Glomerular endothelial cell (primary cell): Measurements from ENCODE around the gene UBE2D1. TPM values are rescaled to one million over a fixed set of nuclear protein-coding genes. Genes with fewer than 3 reads are reported as not detected.

ENCODE experiments used
- DNase-seq: peaks from one replicate; pipeline ENCODE4 v3.0.0-alpha.2; 2011; ENCODE audit warnings: low read depth, low spot score; ENCODE audit errors: extremely low read depth
- total RNA-seq: library from RNA; depleted of rRNA; stranded (reverse); fragments of >200 nt; gene quantifications from 2 replicates; pipeline ENCODE4 v1.2.3, GENCODE V29; 2015

UBE2D1 gene
- total RNA-seq, 1 donor from 2014 or later = 16.7 TPM

DNA sequence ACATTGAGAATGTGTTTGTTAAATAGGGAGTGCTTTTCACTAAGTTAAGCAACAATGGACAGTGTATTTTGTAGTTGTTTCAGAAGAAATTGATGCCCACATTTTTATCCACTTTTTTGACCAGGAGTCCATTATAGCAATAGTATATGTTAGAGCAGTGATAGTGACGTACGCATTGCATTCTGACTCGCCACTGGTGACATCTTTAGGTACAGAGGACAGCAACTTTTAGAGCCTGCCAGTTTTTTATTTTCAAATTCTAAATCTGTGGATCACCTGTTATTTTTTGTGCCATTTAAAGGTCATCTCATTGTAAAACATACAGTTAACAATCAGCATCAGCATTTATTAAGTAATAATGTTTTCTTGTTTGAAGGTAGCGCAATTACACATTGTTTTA, 1.4 kb downstream of the UBE2D1 start:
- DNase-seq = no peak

DNA sequence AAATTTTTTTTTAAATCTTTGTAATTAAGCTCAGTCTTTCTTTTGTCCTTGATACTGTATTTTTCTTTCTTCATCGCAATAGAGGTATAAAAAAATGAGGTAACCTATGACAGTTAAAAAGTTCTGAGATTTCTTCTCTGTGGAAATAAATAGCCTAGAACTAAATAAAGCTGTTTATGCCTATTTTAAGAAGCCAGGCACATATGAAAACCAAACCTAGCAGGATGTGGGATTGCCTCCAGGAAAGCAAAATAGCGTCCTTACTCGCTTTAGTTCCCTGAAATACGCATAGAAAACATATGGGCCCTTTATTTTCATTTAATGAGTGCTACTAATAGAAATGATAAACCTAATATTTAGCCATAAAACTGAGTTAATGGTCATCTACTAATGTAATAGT, 6.6 kb downstream of the UBE2D1 start:
- no peak for DNase-seq

DNA sequence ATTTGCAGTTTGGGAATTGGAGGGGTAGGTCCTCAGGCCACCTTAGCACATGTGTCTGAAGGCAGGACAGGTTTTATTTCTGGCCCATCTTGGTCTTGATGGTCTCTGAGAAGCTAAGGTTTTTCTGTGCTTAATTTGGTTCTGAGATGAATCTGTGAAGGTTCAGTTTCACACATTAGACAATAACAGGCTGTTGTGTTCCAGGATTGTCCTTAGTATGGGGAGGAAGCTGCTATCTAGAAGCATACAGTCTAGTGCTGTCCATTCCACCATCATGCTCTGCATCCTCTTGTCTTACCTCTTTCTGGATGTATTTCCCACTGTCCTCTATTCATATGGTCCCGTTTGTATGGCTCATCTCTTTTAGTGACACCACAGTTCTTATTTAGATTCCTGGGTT, 7.1 kb downstream of the UBE2D1 start:
- no peak for DNase-seq

DNA sequence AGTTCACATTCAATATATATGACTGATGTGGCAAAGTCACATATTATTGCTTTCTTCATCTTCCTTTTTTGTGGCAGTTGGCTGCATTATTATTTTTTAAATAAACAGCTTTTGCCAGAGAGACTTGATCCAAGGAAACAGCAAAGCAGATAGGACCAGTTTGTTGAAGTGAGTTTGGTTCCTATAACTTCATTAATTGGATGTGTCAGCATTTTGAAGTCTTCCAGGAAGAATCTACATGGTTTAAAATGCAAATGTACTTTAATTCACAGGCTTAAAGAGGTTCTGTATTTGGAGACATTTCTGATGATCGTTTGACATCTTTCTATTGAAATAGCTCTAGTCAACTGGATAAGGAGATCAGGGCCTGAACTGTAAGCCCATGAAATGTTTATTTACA, 13.2 kb downstream of the UBE2D1 start:
- no peak for DNase-seq

DNA sequence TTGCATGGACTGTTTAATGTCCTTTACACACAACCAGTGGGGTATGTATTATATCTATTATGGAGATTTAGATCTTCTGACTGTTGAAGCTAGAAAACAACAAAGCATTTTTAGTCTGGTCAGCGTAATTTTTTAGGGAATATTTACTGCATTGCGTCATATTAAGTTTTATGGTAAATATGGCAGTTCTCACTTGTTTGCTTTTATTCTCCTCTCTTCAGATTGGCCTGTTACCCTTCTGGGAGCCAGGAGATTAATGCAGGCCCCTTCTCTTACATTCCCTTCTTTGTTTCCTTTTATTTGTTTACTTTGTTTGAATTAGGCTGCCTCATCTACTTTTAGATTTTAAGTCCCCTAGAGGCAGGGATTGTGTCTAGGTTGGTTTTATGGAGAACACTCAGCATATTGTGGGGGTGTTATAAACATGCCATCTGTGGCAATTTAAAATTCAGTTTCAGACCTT, 13.8 kb downstream of the UBE2D1 start:
- DNase-seq = no peak

DNA sequence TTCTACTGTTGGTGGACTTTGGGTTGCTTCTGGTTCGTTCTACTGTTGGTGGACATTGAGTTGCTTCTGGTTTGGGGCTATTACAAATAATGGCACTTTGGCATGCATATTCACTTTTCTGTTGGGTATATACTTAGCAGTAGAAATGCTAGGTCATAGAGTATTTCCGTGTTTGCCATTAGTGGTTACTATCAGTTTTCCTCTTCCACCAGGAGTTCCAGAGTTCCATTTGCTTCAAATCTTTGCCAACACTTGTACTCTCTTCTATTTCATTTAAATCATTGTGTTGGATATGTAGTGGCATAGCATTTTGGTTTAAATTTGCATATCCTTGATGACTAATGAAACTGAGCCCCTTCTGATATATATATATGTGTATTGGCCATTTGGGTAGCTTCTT, 15.2 kb downstream of the UBE2D1 start:
- DNase-seq = no peak

DNA sequence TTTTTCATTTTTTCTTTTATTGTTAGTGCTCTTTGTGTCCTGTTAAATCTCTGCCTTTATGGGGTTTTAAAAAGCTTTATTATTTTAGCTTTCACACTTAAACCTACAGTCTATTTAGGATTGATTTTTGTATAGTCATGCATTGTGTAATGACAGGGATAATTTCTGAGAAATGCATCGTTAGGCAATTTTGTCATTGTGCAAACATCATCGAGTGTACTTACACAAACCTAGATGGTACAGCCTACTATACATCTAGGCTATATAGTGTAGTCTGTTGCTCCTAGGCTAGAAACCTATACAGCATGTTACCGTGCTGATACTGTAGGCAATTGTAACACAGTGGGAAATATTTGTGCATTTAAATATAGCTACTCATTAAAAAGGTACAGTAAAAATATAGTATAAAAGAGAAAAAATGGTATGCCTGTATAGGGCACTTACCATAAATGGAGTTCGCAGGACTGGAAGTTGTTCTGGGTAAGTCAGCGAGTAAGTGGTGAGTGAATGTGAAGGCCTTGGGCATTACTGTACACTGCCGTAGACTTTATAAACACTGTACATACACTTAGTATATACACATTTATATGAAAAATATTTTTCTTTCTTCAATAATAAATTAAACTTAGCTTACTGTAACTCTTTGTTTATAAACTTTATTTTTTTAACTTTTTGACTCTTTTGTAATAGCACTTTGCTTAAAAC, 16.0 kb downstream of the UBE2D1 start:
- DNase-seq = no peak

DNA sequence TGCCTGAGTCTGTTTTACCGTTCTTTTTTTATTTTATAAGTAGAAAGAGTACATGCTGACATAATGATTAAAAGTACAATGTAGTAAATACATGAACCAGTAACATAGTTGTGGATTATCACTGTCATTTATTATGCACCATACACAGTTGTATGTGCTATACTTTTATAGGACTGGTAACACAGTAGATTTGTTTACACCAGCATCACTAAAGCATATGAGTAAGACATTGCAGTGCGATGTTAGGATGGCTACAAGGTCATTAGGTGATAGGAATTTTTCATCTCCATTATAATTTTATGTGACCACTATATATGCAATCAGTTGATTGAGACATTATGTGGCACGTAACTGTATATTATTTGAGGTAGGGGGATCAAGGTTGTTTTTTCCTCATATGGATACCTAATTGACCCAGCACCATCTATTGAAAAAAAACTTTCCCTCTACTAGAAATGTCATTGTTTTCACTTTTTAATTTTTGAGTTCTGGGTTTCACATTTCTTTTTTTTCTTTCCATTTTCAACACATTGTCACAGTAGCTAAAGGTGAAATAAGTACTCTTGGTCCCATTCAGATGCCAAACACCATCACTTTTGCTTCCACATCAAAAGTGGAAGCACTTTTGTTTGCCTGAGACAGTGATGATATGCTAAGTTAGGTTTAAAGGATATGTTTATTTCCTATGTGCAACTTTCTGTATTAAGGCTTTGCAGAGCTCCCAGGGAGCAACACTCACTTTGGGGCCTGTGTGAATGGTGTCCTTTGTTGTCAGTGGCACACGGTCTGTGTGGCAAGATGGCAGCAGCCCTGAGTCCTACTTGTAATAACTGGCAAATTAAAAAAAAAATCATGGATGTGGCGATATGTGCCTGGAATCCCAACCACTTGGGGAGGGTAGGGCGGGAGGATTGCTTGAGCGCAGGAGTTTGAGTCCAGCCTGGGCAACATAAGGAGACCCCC, 17.1 kb downstream of the UBE2D1 start:
- DNase-seq = no peak

DNA sequence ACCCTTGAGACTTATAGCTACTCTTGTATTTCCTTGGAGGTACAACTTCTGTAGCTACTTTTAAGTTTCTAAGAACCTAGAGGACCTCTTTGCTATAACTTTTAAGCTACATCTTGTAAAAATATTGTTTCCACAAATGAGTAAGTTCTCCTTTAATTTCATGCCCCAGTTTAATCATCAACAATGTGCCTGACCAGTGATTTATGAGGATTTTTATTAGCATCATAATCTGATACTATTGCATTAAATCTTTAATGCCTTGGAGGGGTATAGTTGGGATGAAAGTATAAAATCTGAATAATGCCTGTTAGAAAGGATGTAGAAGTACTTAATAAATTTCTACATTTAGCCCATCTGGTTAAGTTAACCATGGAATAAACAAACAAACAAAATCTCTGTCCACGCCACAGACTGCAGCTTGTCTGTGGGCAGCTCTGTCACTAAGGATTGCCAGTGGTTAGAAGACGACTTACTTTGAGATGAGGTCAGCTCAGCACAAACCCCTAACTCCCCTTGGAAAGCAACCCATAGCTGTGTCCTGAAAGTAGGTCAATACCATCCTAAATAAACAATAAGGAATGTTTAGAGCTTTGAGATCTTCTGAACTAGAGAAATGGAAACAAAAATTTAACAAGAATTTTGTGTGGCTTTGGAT, 18.3 kb downstream of the UBE2D1 start:
- no peak for DNase-seq

DNA sequence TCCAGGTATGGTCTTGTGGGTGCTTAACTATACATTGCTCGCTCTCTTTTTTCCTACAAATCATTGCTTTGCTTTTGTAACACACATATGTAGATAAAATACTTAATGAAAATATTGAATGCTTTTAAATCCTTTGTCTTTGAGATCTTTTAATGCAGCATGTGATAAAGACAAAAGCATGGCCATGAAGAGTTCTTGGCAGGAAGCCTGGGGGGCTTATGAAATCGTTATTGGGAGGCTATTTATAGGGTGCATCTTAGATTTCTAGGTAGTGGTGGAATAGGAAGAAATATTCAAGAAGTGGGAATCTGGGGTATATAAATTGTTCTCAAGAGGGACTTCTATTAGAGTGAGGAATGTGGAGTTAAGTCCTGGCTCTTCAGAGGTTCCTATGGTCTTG, 21.9 kb downstream of the UBE2D1 start:
- no peak for DNase-seq

DNA sequence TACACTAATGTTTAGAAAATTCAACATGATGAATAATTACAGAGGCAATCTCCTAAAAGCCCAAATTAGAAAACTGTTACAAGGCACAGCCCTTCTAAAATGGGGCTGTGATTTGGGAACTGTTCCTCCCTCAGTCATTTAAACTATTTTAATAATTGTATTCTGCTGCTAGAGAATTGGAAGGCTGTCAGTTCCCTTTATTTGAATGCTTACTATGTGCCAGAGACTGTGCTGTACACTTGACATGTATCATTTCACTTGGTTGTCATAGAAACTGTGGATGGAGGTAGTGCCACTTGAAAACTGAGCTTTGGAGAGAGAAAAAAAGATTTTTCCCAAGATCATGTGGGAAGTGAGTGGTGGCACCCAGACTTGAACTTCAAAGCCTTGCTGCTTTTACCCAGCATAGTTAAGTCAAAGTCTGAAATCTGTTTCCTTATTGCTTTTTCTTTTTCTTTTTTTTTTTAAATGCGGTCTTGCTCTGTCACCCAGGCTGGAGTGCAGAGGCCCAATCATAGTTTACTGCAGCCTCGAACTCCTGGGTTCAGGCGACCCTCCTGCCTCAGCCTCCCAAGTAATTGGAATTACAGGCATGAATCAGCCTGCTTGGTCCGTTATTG, 23.6 kb downstream of the UBE2D1 start:
- DNase-seq = no peak

DNA sequence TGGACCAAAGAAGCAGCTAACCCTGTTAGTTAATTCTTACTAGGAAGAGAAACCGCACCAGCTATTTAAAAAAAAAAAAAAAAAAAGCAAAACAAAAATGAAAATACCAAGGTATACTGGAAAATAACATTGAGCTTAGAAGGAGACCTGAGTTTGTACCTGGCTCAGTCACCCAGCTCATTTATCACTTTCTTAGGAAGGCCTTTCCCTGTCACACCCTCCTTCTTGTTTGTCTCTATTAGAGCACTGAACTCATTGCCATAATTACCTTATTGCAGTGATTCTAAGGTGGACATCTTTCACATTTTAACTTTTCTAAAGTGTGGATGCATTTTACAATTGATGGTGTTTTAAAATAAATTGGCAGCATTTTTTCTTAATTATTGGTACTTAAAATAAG, 24.1 kb downstream of the UBE2D1 start:
- DNase-seq = no peak

DNA sequence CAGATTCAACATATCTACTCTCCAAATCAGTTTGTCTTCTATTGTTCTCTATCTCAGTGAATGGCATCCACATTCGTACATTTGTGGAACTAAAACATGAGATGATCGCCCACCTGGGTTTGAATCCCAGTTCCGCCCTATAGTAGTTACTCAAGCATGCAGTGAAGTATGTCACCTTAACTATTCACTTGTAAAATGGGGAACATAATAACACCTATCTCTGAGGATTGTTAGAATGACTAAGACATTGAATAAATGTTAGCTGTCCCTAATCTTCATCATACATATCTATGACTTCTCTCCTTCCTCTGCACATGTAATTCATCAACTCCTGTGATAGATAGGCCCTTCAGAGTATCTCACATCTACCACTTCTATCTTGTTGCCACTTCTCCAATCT, 24.7 kb downstream of the UBE2D1 start:
- DNase-seq = no peak

DNA sequence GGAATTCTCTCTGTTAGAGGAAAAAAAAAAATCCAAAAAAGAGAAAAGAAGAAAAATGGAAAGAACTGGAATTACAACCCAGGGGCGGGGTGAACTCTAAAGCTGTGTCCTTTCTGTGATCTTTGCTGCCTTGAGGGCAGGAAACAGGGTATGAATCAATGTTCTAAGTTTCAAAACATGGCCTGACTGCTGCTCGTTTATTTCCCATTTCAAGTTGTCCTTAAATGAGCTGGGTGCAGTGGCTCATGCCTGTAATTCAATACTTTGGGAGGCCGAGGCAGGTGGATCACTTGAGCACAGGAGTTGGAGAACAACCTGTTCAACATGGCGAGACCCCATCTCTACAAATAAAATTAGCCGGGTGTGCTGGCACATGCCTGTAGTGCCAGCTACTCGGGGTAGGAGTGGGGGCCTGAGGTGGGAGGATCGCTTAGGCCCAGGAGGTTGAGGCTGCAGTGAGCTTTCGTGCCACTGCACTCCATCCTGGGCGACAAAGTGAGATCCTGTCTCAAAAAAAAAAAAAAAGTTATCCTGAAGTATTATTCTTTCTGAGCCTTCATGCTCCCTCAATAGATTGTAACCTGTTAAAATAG, 25.7 kb downstream of the UBE2D1 start:
- no peak for DNase-seq

DNA sequence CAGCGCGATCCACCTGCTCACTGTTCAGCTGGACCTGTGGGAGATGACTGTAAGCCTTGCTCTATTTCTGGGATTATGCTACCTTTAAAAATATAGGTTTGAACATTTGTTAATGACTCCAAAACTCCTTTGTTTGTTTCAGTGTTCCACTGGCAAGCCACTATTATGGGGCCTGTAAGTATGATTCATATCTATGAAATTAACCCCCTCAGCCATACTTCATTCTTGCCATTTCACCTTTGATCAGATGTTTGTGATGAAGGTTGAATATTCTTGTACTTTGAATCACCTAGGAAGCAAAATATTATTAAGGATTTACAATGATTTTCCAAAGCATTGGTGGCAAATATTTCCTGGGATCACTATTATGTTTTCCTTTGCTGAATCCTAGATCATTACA, 26.5 kb downstream of the UBE2D1 start:
- DNase-seq = no peak

DNA sequence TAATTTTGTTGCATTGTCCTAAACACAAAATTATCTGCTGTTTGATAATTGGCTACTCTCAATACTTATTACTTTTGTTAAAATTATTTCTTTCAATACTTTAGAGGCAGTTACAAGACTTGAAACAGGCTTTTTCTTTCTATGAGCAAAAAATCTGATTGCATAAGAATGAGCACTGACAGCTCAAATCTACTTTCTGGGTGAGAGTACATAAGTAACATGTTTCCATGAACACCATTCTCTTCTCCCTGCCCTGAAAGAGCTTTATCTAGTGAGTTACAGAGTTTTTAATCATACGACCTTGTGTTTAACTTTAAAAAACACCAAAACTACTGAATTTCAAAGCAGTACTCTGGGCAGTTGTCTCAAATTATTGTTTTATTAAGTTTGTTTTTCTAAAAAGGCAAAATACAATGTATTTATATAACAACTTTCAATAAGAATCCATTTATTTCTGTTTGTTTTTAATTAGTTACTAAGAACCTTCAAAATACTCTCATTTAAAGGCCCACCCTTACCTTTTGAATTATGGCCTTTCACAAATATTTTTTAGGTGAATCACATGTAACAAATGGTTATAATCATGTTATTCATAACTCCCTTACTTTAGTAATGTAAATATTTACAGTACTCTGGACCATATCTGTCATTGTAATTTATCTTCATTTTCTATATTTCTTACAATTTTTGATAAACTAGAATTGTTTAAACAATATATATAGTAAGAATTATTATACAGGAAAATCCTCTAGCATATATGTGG, 27.4 kb downstream of the UBE2D1 start:
- no peak for DNase-seq

DNA sequence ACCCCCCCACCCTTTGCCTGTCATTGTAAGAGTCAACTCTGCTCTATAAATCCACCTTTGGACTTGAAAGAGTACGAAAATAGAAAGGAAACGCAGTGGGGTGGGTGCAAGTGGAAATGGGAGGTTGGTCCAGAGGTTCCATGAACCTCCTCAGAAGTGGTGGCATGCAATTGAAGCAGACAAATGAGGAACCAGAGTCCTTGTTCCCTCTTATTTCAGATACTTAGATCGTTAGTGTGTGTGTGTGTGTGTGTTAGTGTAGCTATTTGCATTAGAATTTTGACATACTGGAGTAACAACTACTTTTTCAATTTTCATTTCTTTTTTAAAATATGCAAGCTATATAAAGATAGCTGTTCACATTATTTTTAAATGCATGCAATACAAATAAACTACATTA, 32.3 kb downstream of the UBE2D1 start:
- DNase-seq = no peak

DNA sequence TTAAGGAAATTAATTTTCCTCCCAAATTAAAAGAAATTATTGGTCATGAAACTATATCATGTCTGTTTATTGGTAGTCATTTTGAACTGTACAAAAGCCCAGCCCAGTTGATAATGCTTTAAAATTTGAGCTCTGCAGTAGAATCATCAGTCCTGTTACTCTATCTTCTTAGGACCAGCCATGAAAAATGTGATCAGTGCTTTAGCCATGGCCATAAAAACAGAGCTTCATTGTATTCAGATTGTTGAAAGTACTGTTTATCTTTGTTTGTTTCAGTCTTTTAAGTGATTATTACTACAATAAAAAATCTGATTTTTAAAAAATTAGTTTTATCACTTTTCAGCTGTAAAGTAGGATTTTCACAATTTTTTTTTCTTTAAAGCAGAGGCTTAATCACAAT, 36.7 kb downstream of the UBE2D1 start:
- DNase-seq = no peak

DNA sequence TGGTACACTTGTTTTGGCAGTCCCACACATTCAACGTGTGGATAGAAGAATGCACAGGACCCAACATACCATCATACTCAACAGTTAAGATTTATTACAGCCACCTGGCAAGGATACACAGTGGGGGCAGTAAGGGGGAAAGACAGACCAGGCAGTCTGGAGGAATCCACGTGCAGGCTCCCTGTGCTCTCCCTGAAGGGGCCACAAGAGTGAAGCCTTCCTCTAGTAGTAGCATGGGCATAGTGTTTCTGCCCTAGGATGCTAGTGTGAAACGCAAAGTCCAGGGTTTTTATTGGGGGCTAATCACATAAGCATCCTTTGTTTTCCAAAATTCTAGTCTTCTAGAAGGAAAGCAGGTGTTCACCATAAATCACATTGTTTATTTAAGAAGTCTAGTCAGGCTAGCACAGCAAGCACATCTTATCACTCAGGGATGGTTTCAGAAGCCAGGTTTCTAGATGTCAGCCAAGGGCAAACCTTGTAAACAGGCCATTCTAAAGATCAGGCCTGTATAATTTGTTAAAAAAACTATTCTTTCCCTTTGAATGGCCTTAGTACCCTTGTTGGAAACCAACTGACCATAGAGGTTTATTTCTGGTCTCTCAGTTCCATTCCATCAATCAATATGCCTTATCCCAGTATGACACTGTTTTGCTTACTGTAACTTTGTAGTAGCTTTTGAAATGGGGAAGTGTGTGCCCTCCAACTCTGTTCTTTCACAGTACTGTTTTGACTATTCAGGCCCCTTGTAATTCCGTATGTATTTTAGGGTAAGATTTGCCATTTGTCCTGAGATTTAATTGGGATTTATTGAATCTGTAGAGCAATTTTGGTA, 38.0 kb downstream of the UBE2D1 start:
- no peak for DNase-seq
